Fibroblast of lung (primary cell): ENCODE measurements around the gene MYO1E. TPM values are rescaled to one million over a fixed set of nuclear protein-coding genes. Genes with fewer than 3 reads are reported as not detected.

Source experiments
- DNase-seq, 2 donors: peaks; one replicate each; pipeline versions ENCODE4 v3.0.0 to v3.0.0-alpha.2; 2010; ENCODE audit warnings: low read depth in 2 of 2
- H2AFZ ChIP-seq: 2 replicates; pipeline ENCODE4 v1.5.1; 2012; ENCODE audit warnings: low read length, control low read depth, inconsistent platforms
- H3K27ac ChIP-seq: 2 replicates; pipeline ENCODE4 v1.5.1; 2011; ENCODE audit warnings: low read length, control low read depth; ENCODE audit not compliant: insufficient read depth
- H3K27me3 ChIP-seq: 2 replicates; pipeline ENCODE4 v1.5.1; 2011; ENCODE audit warnings: mild to moderate bottlenecking, low read length; ENCODE audit not compliant: control insufficient read depth, insufficient read depth
- H3K36me3 ChIP-seq: 2 replicates; pipeline ENCODE4 v1.5.1; 2011; ENCODE audit warnings: low read length; ENCODE audit not compliant: control insufficient read depth, insufficient read depth
- H3K4me1 ChIP-seq: 2 replicates; pipeline ENCODE4 v1.5.1; 2011; ENCODE audit warnings: low read length; ENCODE audit not compliant: control insufficient read depth, insufficient read depth; ENCODE audit errors: extremely low read depth
- H3K4me2 ChIP-seq: 2 replicates; pipeline ENCODE4 v1.5.1; 2011; ENCODE audit warnings: low read length, control low read depth; ENCODE audit not compliant: insufficient read depth; ENCODE audit errors: extremely low read depth
- H3K4me3 ChIP-seq, 4 experiments: fragments of 200-600 bp in 1 of 4; sonication (generic) in 1 of 4; replicated peaks in 1 of 4; 2 replicates each; pipeline ENCODE4 v1.5.1; 2011 to 2016; ENCODE audit warnings: low read length in 4 of 4, low read depth in 3 of 4, mild to moderate bottlenecking in 3 of 4, control low read depth in 2 of 4, inconsistent platforms in 1 of 4, mixed read lengths in 1 of 4; ENCODE audit not compliant: insufficient read depth in 1 of 4; ENCODE audit errors: control extremely low read depth in 1 of 4
- H3K79me2 ChIP-seq: 2 replicates; pipeline ENCODE4 v1.5.1; 2012; ENCODE audit warnings: mild to moderate bottlenecking, low read length, inconsistent platforms; ENCODE audit not compliant: control insufficient read depth, insufficient read depth
- H3K9ac ChIP-seq: 2 replicates; pipeline ENCODE4 v1.5.1; 2011; ENCODE audit warnings: mild to moderate bottlenecking, low read length, control low read depth; ENCODE audit not compliant: insufficient read depth
- H3K9me3 ChIP-seq: 2 replicates; pipeline ENCODE4 v1.5.1; 2012; ENCODE audit warnings: low read depth, low read length; ENCODE audit not compliant: control insufficient read depth, insufficient read depth
- H4K20me1 ChIP-seq: 2 replicates; pipeline ENCODE4 v1.5.1; 2011; ENCODE audit warnings: low read length; ENCODE audit not compliant: control insufficient read depth, insufficient read depth; ENCODE audit errors: extremely low read depth
- EZH2 ChIP-seq: IDR thresholded peaks from 2 replicates; pipeline ENCODE4 v1.5.1; 2012; ENCODE audit warnings: low read length, control low read depth, mild to moderate bottlenecking; ENCODE audit errors: missing control alignments
- polyA plus RNA-seq, 2 donors: library from polyadenylated mRNA; depleted of rRNA in 1 of 2; stranded (reverse) in 1 of 2; unstranded in 1 of 2; fragments of >200 nt; gene quantifications; 2 replicates each; pipeline ENCODE4 v1.2.1, GENCODE V29; 2011 to 2012; ENCODE audit warnings: missing spikeins in 1 of 2
- total RNA-seq: library from RNA; depleted of rRNA; stranded (reverse); fragments of >200 nt; gene quantifications from 2 replicates; pipeline ENCODE4 v1.2.1, GENCODE V29; 2014
- TF ChIP-seq, protein P1 (sequence below), 2 donors: IDR thresholded peaks in 1 of 2; conservative IDR thresholded peaks in 1 of 2; 1 replicate in 1 of 2; 2 replicates in 1 of 2; pipeline ENCODE4 v1.5.1; 2011 to 2012; ENCODE audit warnings: low read length in 2 of 2, control low read depth in 1 of 2, inconsistent platforms in 1 of 2, low read depth in 1 of 2, mild to moderate bottlenecking in 1 of 2

The MYO1E gene
- total and polyA plus RNA-seq, 2 donors (not counting 1 experiment from before 2014, with no cell fraction given) = 27.6 to 84.0 TPM

DNA sequence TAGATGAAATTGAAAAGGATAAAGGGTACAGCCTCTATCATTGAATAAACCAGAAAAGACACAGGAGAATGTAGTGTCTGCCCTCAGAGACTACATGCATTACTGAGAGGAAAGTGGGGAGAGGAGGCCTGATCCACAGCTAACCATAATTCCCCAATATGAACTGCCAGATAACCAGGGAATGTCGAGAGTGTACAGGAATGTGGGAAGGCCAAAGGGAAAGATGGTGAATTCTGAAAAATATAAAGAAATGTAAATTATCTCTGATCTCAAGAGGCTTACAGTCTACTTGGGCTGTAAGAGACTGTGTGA lies 22.3 kb downstream of the MYO1E start:
- Histone ChIP-seq H3K9me3 (no peaks in the 10 kb centered on the region), H3K27me3 (no peaks in the 10 kb centered on the region), H2AFZ (no peak overlapping the region), H3K4me1 (peaks cover 8% of the 10 kb centered on the region), H3K9ac (no peak overlapping the region), H3K4me3 (no peak overlapping the region), H3K79me2 (peaks cover 53% of the 10 kb centered on the region), H4K20me1 (no peaks in the 10 kb centered on the region), H3K4me2 (peak overlapping the region; percentile 39), H3K36me3 (no peaks in the 10 kb centered on the region), H3K27ac (peak overlapping the region; percentile 60)
- DNase-seq = no peak
- TF ChIP-seq, protein P1, sequence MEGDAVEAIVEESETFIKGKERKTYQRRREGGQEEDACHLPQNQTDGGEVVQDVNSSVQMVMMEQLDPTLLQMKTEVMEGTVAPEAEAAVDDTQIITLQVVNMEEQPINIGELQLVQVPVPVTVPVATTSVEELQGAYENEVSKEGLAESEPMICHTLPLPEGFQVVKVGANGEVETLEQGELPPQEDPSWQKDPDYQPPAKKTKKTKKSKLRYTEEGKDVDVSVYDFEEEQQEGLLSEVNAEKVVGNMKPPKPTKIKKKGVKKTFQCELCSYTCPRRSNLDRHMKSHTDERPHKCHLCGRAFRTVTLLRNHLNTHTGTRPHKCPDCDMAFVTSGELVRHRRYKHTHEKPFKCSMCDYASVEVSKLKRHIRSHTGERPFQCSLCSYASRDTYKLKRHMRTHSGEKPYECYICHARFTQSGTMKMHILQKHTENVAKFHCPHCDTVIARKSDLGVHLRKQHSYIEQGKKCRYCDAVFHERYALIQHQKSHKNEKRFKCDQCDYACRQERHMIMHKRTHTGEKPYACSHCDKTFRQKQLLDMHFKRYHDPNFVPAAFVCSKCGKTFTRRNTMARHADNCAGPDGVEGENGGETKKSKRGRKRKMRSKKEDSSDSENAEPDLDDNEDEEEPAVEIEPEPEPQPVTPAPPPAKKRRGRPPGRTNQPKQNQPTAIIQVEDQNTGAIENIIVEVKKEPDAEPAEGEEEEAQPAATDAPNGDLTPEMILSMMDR (conservative IDR thresholded peaks at IDR 0.05 in 1 of 2, IDR thresholded peaks at IDR 0.05 in 1 of 2; ENCODE audit: low read depth in 1 of 2, low read length in 2 of 2) = no peak
- TF ChIP-seq EZH2 = no peak

DNA sequence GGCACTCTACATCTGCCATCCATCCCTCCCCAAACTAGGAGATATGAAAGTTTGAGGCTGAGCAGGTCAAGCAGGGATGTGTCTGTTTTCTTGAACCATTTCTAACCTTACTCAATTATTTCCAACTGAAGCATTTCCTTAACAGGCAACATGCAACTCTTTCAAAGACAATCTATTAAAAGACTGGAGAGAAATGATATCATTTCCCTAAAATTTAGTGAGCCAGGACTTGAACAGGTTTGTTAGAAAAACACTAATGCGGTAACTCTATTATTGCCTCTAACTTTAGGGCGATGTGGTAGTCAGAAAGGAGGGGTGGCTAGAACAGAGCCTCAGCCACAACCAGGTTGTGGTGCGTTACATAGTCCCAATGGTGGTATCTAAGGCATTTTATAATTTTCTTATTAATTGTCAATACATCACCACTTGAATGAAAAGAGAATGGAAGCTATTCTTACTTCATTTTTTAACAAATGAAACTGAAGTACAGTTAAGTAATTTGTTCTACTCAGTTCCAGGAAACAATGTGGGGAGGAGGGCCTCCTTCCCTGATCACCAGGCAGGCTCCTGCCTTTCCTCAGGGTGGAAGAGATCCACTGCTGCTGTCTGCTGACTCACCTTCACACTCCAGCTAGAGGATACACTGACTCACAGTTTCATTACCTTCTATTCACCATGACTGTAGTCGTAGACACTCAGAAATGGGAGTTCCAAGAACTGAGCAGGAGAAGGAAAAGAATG lies 22.8 kb downstream of the MYO1E start:
- Histone ChIP-seq H3K79me2 (peaks cover 55% of the 10 kb centered on the region), H3K36me3 (no peaks in the 10 kb centered on the region), H2AFZ (no peak overlapping the region), H3K9me3 (no peaks in the 10 kb centered on the region), H3K4me2 (peak overlapping the region; percentile 59), H3K4me3 (no peak overlapping the region), H3K27ac (peak overlapping the region; percentile 60), H4K20me1 (no peaks in the 10 kb centered on the region), H3K9ac (no peak overlapping the region), H3K27me3 (no peaks in the 10 kb centered on the region), H3K4me1 (peaks cover 8% of the 10 kb centered on the region)
- DNase-seq = peak; percentile 77 to 97
- TF ChIP-seq, protein P1 (conservative IDR thresholded peaks at IDR 0.05 in 1 of 2, IDR thresholded peaks at IDR 0.05 in 1 of 2; ENCODE audit: low read depth in 1 of 2, low read length in 2 of 2) = no peak
- no peak for TF ChIP-seq EZH2

DNA sequence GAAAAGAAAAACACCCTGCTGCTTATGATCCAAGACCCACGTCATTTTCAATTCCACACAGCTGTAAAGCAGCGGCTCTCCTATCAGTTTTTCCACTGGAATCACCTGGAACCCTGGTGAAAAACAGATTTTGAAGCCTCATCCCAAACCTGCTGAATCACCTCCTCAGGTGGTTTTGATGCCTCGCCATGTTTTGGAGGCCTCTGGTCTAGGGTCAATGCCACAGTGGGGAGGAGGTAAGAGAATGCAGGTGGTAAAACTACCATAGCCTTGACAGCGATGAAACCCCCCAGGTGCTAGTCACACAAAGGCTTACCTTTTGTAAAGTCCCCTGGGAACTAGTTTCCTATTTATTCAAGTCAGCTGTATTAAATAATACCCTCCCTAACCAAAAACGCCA lies 24.8 kb downstream of the MYO1E start:
- Histone ChIP-seq H3K9me3 (no peaks in the 10 kb centered on the region), H3K4me3 (no peak overlapping the region), H2AFZ (no peak overlapping the region), H3K36me3 (no peaks in the 10 kb centered on the region), H4K20me1 (no peaks in the 10 kb centered on the region), H3K27ac (no peak overlapping the region), H3K27me3 (no peaks in the 10 kb centered on the region), H3K79me2 (peaks cover 55% of the 10 kb centered on the region), H3K4me1 (peaks cover 8% of the 10 kb centered on the region), H3K9ac (no peak overlapping the region), H3K4me2 (no peak overlapping the region)
- no peak for DNase-seq
- no peak for TF ChIP-seq EZH2
- TF ChIP-seq, protein P1 (conservative IDR thresholded peaks at IDR 0.05 in 1 of 2, IDR thresholded peaks at IDR 0.05 in 1 of 2; ENCODE audit: low read depth in 1 of 2, low read length in 2 of 2) = no peak
